MM.1S (cell line): ENCODE results near the gene CACNA1G.

Experiments
- DNase-seq: peaks from one replicate; pipeline ENCODE4 v3.0.0-alpha.2; 2015
- H2AFZ ChIP-seq: fragments of 300-600 bp; sonication (generic); 2 replicates; pipeline ENCODE4 v1.6.0; 2016; ENCODE audit warnings: antibody characterized with exemption, low read length
- H3F3A ChIP-seq: fragments of 300-600 bp; sonication (generic); 2 replicates; pipeline ENCODE4 v1.6.1; 2016; ENCODE audit warnings: mild to moderate bottlenecking, antibody characterized with exemption, low read length, moderate library complexity, mixed read lengths; ENCODE audit not compliant: insufficient read depth
- H3K27ac ChIP-seq: fragments of 300-600 bp; sonication (generic); 2 replicates; pipeline ENCODE4 v1.5.1; 2016; ENCODE audit warnings: mild to moderate bottlenecking, low read length
- H3K27me3 ChIP-seq: fragments of 300-600 bp; sonication (generic); replicated peaks from 2 replicates; pipeline ENCODE4 v1.6.0; 2016; ENCODE audit warnings: low read length; ENCODE audit not compliant: insufficient read depth
- H3K36me3 ChIP-seq: fragments of 300-600 bp; sonication (generic); replicated peaks from 2 replicates; pipeline ENCODE4 v1.6.1; 2016; ENCODE audit warnings: mild to moderate bottlenecking, low read length, mixed read lengths; ENCODE audit not compliant: insufficient read depth
- H3K4me1 ChIP-seq: fragments of 300-600 bp; sonication (generic); 2 replicates; pipeline ENCODE4 v1.6.1; 2016; ENCODE audit warnings: low read length, mixed read lengths
- H3K4me2 ChIP-seq: fragments of 300-600 bp; sonication (generic); 2 replicates; pipeline ENCODE4 v1.6.0; 2016; ENCODE audit warnings: low read depth, low read length
- H3K4me3 ChIP-seq: fragments of 300-600 bp; sonication (generic); 2 replicates; pipeline ENCODE4 v1.5.1; 2016; ENCODE audit warnings: low read length, mixed read lengths
- H3K79me2 ChIP-seq: fragments of 300-600 bp; sonication (generic); 2 replicates; pipeline ENCODE4 v1.6.1; 2016; ENCODE audit warnings: mixed run types, low read length, mixed read lengths
- H3K9ac ChIP-seq: fragments of 300-600 bp; sonication (generic); 2 replicates; pipeline ENCODE4 v1.6.1; 2016; ENCODE audit warnings: low read length, mixed read lengths
- H3K9me2 ChIP-seq: fragments of 300-600 bp; sonication (generic); replicated peaks from 2 replicates; pipeline ENCODE4 v1.6.1; 2016; ENCODE audit warnings: mild to moderate bottlenecking, low read length, mixed read lengths; ENCODE audit not compliant: insufficient read depth
- H3K9me3 ChIP-seq: fragments of 300-600 bp; sonication (generic); replicated peaks from 2 replicates; pipeline ENCODE4 v1.6.1; 2016; ENCODE audit warnings: mild to moderate bottlenecking, low read length, mixed read lengths; ENCODE audit not compliant: insufficient read depth
- H4K20me1 ChIP-seq: fragments of 300-600 bp; sonication (generic); 2 replicates; pipeline ENCODE4 v1.6.1; 2016; ENCODE audit warnings: mild to moderate bottlenecking, low read length, moderate library complexity, mixed read lengths; ENCODE audit not compliant: insufficient read depth
- CTCF ChIP-seq: fragments of 300-600 bp; sonication (generic); IDR thresholded peaks from 2 replicates; pipeline ENCODE4 v1.5.1; 2016; ENCODE audit warnings: antibody characterized with exemption, low read length, mixed read lengths
- EZH2 ChIP-seq: fragments of 300-600 bp; sonication (generic); optimal IDR thresholded peaks from 2 replicates; pipeline ENCODE3; 2017; ENCODE audit warnings: low read depth, mild to moderate bottlenecking, antibody characterized with exemption, low read length, mixed read lengths
- EZH2phosphoT487 ChIP-seq: fragments of 300-600 bp; sonication (generic); IDR thresholded peaks from 2 replicates; pipeline ENCODE4 v1.6.1; 2018; ENCODE audit warnings: antibody characterized with exemption, low read length

Gene CACNA1G

GRCh38 chr17:50599606-50600005 is 39.1 kb downstream of the CACNA1G start:
- Histone ChIP-seq H3F3A (no peaks in the 10 kb centered on the region), H3K79me2 (no peaks in the 10 kb centered on the region), H3K9me2 (no peaks in the 10 kb centered on the region), H3K9me3 (no peaks in the 10 kb centered on the region), H3K36me3 (no peaks in the 10 kb centered on the region), H3K4me3 (no peak overlapping the region), H4K20me1 (no peaks in the 10 kb centered on the region), H3K4me1 (no peaks in the 10 kb centered on the region), H3K27ac (no peak overlapping the region), H3K4me2 (no peak overlapping the region), H3K27me3 (peaks cover 86% of the 10 kb centered on the region), H2AFZ (no peak overlapping the region), H3K9ac (no peak overlapping the region)
- no peak for DNase-seq
- no peak for TF ChIP-seq EZH2
- no peak for TF ChIP-seq CTCF
- no peak for TF ChIP-seq EZH2phosphoT487

DNA sequence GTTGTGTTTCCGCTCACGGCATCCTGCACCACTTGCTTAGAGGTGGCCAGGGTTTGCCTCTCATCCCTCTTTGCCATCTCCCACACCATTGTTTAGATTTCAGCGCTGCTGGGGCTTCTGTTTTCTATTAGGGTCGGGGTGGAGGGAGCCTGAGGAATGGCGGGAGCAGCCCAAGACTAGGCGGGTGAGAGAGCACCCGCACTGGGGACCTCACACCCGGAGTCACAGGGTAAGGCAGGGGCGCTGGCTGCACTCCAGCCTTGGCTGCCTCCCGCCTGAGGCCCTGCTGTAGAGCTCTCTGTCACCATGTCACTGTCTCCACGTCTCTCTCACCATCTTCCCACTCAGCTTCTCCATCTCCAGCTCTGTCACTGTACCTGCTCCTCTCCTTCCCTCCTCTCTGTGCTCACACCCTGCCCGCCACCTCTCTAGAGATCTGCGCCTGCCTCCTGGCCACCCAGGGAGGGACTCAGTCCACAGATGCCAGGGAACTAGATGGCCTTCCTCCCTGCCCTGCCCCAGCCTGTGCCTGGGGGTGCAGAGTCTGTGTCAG is 41.4 kb downstream of the CACNA1G start:
- H3K9me2 ChIP-seq, result no peaks in the 10 kb centered on the region
- H3K9ac ChIP-seq, result no peak overlapping the region
- H3K4me1 ChIP-seq, result no peaks in the 10 kb centered on the region
- no peak overlapping the region for H3K4me2 ChIP-seq
- no peak for DNase-seq
- no peak for TF ChIP-seq EZH2
- TF ChIP-seq EZH2phosphoT487, result no peak
- TF ChIP-seq CTCF, result no peak
- no peaks in the 10 kb centered on the region for H3K79me2 ChIP-seq
- H3K27ac ChIP-seq, result no peak overlapping the region
- no peaks in the 10 kb centered on the region for H4K20me1 ChIP-seq
- no peak overlapping the region for H2AFZ ChIP-seq
- peaks cover 86% of the 10 kb centered on the region for H3K27me3 ChIP-seq
- H3K4me3 ChIP-seq, result no peak overlapping the region
- H3K9me3 ChIP-seq, result no peaks in the 10 kb centered on the region
- no peaks in the 10 kb centered on the region for H3F3A ChIP-seq
- H3K36me3 ChIP-seq, result no peaks in the 10 kb centered on the region

GRCh38 chr17:50602836-50603235 is 42.3 kb downstream of the CACNA1G start:
- Histone ChIP-seq H2AFZ (no peak overlapping the region), H4K20me1 (no peaks in the 10 kb centered on the region), H3K27me3 (peaks cover 90% of the 10 kb centered on the region), H3F3A (no peaks in the 10 kb centered on the region), H3K9me3 (no peaks in the 10 kb centered on the region), H3K4me3 (no peak overlapping the region), H3K27ac (no peak overlapping the region), H3K4me1 (no peaks in the 10 kb centered on the region), H3K4me2 (peak overlapping the region; percentile 10; the same call in 1 of the 2 replicates), H3K36me3 (no peaks in the 10 kb centered on the region), H3K9ac (no peak overlapping the region), H3K79me2 (no peaks in the 10 kb centered on the region), H3K9me2 (no peaks in the 10 kb centered on the region)
- DNase-seq, result no peak
- TF ChIP-seq EZH2, result no peak
- no peak for TF ChIP-seq CTCF
- TF ChIP-seq EZH2phosphoT487, result no peak
